SK-N-MC (cell line): Measurements from ENCODE around the gene MAGI2.
A peak's percentile ranks its signal among the peaks of the same experiment; 100 is the strongest.
"Not testable (repeated sequence)": the region's sequence is repeated elsewhere in the genome, so short reads cannot be mapped to it uniquely, and the experiment has no call there.

Source experiments
- DNase-seq: peaks from one replicate; pipeline ENCODE4 v3.0.0-alpha.2; 2011; ENCODE audit warnings: low read depth, low spot score
- H3K27ac ChIP-seq: fragments of 200-600 bp; sonication (generic); 2 replicates; pipeline ENCODE4 v1.5.1; 2016; ENCODE audit warnings: mixed run types
- H3K36me3 ChIP-seq: fragments of 200-600 bp; sonication (generic); 2 replicates; pipeline ENCODE4 v1.6.1; 2017; ENCODE audit warnings: antibody characterized with exemption, low read length, mixed read lengths; ENCODE audit not compliant: insufficient read depth
- H3K4me3 ChIP-seq: fragments of 200-600 bp; sonication (generic); 2 replicates; pipeline ENCODE4 v1.5.1; 2016
- H3K9ac ChIP-seq: fragments of 200-600 bp; sonication (generic); 2 replicates; pipeline ENCODE4 v1.8.0; 2017; ENCODE audit warnings: mixed run types, mixed read lengths; ENCODE audit not compliant: insufficient read length
- H3K9me3 ChIP-seq: fragments of 200-600 bp; sonication (generic); 2 replicates; pipeline ENCODE4 v1.6.1; 2017; ENCODE audit warnings: low read depth, mild to moderate bottlenecking, antibody characterized with exemption, low read length, moderate library complexity, mixed read lengths
- EZH2 ChIP-seq: fragments of 200-600 bp; sonication (generic); IDR thresholded peaks from one replicate; pipeline ENCODE4 v1.6.1; 2017; ENCODE audit warnings: antibody characterized with exemption
- FOXP2 ChIP-seq: optimal IDR thresholded peaks from 2 replicates; pipeline ENCODE3; 2011; ENCODE audit warnings: mild to moderate bottlenecking, moderate library complexity; ENCODE audit not compliant: insufficient read depth; ENCODE audit errors: extremely low read length, control extremely low read depth
- POLR2AphosphoS5 ChIP-seq: IDR thresholded peaks from 2 replicates; pipeline ENCODE4 v1.6.1; 2012; ENCODE audit warnings: mild to moderate bottlenecking, low read depth, low read length, borderline replicate concordance

Gene MAGI2

DNA sequence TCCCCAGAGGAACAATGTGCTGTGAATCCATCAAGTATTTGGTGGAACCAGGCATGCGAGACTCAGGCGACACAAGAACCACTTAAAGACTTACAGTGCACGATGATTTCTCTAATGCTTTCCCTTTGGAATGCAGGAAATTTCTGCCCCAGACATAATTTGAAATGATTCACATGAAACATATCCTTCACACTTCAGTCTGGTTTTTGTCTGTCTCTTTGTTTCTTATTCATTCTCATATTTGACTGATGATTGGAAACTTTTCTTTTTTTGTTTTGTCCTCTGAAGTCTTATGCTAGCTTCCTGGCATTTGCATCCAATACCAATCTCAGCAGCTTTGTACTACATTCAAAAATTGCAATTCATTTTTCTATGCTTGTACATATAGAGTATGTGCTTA, 1152.1 kb downstream of the MAGI2 start:
- H3K27ac ChIP-seq = no peak overlapping the region
- DNase-seq = no peak
- no peak overlapping the region for H3K9ac ChIP-seq
- TF ChIP-seq EZH2 = no peak
- no peak for TF ChIP-seq FOXP2
- TF ChIP-seq POLR2AphosphoS5 = no peak
- no peak overlapping the region for H3K4me3 ChIP-seq
- H3K9me3 ChIP-seq = no peaks in the 10 kb centered on the region
- H3K36me3 ChIP-seq = no peaks in the 10 kb centered on the region

DNA sequence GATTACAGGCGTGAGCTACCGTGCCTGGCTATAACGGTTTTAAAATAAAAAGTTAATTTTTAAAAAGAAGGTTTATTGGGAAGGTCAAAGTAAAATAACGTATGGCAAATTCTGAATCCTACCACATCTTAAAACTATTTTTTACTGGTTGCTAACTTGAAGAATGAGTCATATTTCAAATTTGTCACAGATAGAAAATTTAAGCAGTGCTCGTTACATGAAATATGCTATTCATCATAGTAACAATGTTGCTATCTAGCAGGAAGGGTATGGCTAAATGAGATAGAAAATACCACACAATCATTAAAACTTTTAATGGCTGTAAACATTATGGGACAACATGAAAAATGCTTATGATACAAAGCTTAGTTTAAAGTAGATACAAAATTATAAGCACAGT, 1154.4 kb downstream of the MAGI2 start:
- no peak for TF ChIP-seq POLR2AphosphoS5
- no peak for TF ChIP-seq FOXP2
- no peak for TF ChIP-seq EZH2
- no peaks in the 10 kb centered on the region for H3K9me3 ChIP-seq
- H3K9ac ChIP-seq = no peak overlapping the region
- no peak overlapping the region for H3K4me3 ChIP-seq
- H3K27ac ChIP-seq = no peak overlapping the region
- H3K36me3 ChIP-seq = no peaks in the 10 kb centered on the region
- DNase-seq = no peak

DNA sequence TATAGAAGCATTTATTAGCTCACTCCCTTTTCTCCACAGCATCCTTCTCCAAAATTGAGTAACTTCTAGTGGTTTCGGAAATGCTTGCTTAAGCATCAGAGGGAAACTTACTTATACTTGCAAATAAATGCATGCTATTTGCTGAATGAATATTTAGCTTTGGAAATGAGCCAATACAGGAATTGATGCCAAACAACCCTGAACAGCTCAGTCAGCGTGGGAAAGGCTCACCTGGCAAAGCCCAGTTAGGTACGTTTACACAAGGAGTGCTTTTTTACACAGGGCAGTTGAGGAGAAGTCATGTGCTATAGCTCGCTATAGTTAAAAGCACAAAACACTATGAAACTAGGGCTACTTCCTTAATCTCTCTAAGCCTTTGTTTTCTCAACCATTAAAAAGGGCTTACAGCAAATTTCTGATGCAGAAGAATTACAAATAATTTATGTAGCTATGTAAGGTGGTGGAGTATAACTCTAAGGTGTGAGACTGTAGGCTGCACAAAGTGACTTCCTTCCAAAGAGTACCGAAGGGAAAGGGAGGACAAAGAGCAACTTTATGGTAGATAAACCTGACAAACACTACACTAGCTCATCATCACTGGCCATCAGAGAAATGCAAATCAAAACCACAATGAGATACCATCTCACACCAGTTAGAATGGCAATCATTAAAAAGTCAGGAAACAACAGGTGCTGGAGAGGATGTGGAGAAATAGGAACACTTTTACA, 1156.7 kb downstream of the MAGI2 start:
- H3K9me3 ChIP-seq = no peaks in the 10 kb centered on the region
- H3K27ac ChIP-seq = no peak overlapping the region
- DNase-seq = peak; percentile 3
- TF ChIP-seq POLR2AphosphoS5 (no peak), FOXP2 (no peak), EZH2 (no peak)
- H3K9ac ChIP-seq = no peak overlapping the region
- no peak overlapping the region for H3K4me3 ChIP-seq
- H3K36me3 ChIP-seq = no peaks in the 10 kb centered on the region

DNA sequence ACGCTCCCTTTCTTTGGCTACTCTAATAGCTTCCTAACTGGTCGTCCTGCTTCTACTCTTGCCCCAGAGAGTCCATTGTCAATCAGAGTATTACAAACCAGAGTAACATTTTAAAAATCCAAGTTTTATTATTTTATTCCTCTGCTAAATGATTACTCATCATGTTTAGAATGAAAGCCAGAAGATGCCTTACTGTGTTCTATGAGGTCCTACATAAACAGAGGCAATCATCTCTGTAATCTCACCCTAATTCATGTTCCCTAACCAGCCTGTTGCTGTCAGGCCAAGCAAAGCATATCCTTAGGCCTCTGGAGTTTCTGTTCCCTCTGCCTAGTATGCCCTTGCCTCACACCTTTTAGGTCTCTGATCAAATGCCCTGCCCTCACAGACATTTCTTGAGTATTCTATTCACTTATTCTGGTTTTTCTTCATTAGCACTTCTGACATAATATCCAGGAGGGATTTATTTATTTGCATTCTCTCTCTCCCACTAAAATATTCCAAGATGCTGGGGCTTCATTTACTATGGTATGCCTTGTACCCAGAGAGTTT, 1157.3 kb downstream of the MAGI2 start:
- Histone ChIP-seq H3K27ac (no peak overlapping the region), H3K9ac (no peak overlapping the region), H3K36me3 (no peaks in the 10 kb centered on the region), H3K4me3 (no peak overlapping the region), H3K9me3 (no peaks in the 10 kb centered on the region)
- TF ChIP-seq POLR2AphosphoS5 (no peak), EZH2 (no peak), FOXP2 (no peak)
- no peak for DNase-seq

DNA sequence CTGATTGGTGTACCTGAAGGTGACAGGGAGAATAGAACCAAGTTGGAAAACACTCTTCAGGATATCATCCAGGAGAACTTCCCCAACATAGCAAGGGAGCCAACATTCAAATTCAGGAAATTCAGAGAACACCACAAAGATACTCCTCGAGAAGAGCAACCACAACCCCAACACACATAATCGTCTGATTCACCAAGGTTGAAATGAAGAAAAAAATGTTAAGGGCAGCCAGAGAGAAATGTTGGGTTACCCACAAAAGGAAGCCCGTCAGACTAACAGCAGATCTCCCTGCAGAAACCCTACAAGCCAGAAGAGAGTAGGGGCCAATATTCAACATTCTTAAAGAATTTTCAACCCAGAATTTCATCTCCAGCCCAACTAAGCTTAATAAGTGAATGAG, 1164.0 kb downstream of the MAGI2 start:
- not testable (repeated sequence) for H3K9me3 ChIP-seq, DNase-seq, H3K9ac ChIP-seq, H3K36me3 ChIP-seq, H3K4me3 ChIP-seq, H3K27ac ChIP-seq

DNA sequence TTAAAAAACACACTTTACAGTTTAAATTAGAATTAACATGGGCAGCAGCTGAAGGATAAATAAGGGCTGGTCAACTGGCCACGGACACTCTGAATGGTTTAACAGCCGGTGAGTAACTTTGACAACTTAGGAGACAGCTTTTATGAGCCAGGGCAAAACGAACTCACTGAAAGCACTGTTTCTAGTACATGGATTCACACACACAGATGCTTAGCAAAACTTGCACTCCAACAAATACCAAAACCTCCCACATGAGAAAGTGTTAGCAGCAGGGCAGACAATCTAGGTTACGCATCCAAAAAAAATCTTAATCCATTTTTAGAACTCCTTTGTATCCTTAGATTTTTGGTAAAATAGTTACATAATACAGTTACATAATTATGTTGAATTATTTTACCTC, 1168.5 kb downstream of the MAGI2 start:
- H3K4me3 ChIP-seq = no peak overlapping the region
- no peaks in the 10 kb centered on the region for H3K36me3 ChIP-seq
- DNase-seq = no peak
- H3K27ac ChIP-seq = no peak overlapping the region
- no peaks in the 10 kb centered on the region for H3K9me3 ChIP-seq
- TF ChIP-seq FOXP2 (no peak), EZH2 (no peak), POLR2AphosphoS5 (no peak)
- H3K9ac ChIP-seq = no peak overlapping the region

DNA sequence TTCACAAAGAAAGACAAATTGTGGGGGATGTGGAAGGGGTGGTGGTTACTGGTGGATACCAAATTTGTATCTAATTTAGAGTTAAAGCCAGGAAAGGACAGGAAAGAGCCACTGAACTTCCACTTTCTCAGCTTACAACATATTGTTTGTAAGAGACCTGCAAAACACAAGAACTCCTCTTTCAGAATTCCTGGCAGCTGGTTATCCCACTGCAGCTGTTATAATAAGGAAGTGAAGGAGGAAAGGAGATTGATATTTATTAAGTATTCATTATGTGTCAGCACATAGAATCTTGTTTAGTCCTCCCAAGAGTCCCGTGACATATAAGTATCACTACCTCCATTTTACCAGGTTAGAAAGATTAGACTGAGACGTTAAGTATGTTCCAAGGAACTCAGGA, 1173.2 kb downstream of the MAGI2 start:
- Histone ChIP-seq H3K9ac (no peak overlapping the region), H3K4me3 (no peak overlapping the region), H3K27ac (no peak overlapping the region), H3K36me3 (no peaks in the 10 kb centered on the region), H3K9me3 (no peaks in the 10 kb centered on the region)
- DNase-seq = no peak
- TF ChIP-seq POLR2AphosphoS5 = no peak
- TF ChIP-seq FOXP2 = no peak
- no peak for TF ChIP-seq EZH2

DNA sequence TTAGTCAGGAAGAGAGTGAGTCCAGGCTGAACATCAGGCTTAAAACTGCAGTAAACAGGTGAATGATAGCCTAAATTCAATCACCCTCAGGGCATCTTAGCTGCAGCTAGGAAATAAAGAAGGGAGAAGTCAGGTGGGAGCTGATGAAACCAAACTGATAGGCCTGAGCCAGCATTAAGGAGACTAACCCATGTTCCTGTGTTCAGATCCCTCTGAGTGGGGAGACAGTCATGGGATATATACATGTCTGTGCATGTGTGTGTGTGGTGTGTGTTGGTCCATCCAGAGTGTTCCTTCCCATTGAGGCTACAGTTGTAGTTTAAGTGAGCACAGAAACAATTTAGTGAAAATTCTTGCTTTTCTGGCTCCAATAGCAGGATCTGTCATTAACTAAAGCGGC, 1174.0 kb downstream of the MAGI2 start:
- DNase-seq = no peak
- H3K27ac ChIP-seq = no peak overlapping the region

DNA sequence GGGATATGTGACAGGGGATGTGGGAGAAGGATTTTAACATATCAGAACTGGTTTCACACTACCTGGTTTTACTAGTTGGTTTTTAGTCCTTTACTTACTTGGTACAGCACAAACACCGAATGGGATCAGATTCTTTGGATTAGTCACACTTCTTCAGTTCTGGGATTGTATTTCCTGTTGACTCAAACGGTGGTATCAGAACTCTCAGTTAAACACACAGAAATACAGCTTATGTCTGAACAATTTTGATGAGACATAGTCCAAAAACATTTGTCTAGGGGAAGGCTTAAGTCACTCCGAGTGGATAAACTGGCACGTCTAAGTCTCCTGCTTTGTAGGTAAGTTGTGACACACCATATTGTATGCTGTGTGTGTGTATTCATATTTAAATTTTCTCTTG, 1174.4 kb downstream of the MAGI2 start:
- H3K4me3 ChIP-seq = no peak overlapping the region
- no peak overlapping the region for H3K9ac ChIP-seq
- TF ChIP-seq EZH2 (no peak), FOXP2 (no peak), POLR2AphosphoS5 (no peak)
- no peaks in the 10 kb centered on the region for H3K9me3 ChIP-seq
- DNase-seq = no peak
- no peak overlapping the region for H3K27ac ChIP-seq
- H3K36me3 ChIP-seq = no peaks in the 10 kb centered on the region

More for the DNA sequence above, 1174.0 kb downstream of the MAGI2 start:
- no peak for TF ChIP-seq FOXP2
- TF ChIP-seq POLR2AphosphoS5 = no peak
- TF ChIP-seq EZH2 = no peak
- Histone ChIP-seq H3K4me3 (no peak overlapping the region), H3K9me3 (no peaks in the 10 kb centered on the region), H3K9ac (no peak overlapping the region), H3K36me3 (no peaks in the 10 kb centered on the region)
